Karpas-422 (cell line): ENCODE data around the gene CBX6. TPM values are rescaled to one million over a fixed set of nuclear protein-coding genes. Genes with fewer than 3 reads are reported as not detected.

Experiments
- DNase-seq: peaks from one replicate; pipeline ENCODE4 v3.0.0-alpha.2; 2015
- H2AFZ ChIP-seq: fragments of 200-600 bp; sonication (generic); 2 replicates; pipeline ENCODE4 v1.6.1; 2014; ENCODE audit warnings: antibody characterized with exemption, low read length, mixed read lengths
- H3K27ac ChIP-seq: fragments of 200-600 bp; sonication (generic); 2 replicates; pipeline ENCODE4 v1.5.1; 2014; ENCODE audit warnings: mild to moderate bottlenecking, low read length, moderate library complexity
- H3K27me3 ChIP-seq: fragments of 200-600 bp; sonication (generic); 2 replicates; pipeline ENCODE4 v1.6.1; 2014; ENCODE audit warnings: low read length, mixed read lengths
- H3K36me3 ChIP-seq: fragments of 200-600 bp; sonication (generic); 2 replicates; pipeline ENCODE4 v1.6.1; 2014; ENCODE audit warnings: low read length, mixed read lengths; ENCODE audit not compliant: insufficient read depth
- H3K4me1 ChIP-seq: fragments of 200-600 bp; sonication (generic); 2 replicates; pipeline ENCODE4 v1.6.1; 2014; ENCODE audit warnings: mild to moderate bottlenecking, low read length, mixed read lengths
- H3K4me2 ChIP-seq: fragments of 200-600 bp; sonication (generic); 2 replicates; pipeline ENCODE4 v1.6.1; 2014; ENCODE audit warnings: low read length, low read depth, mild to moderate bottlenecking; ENCODE audit not compliant: poor library complexity, severe bottlenecking
- H3K4me3 ChIP-seq: fragments of 200-600 bp; sonication (generic); 2 replicates; pipeline ENCODE4 v1.5.1; 2014; ENCODE audit warnings: mild to moderate bottlenecking, antibody characterized with exemption, low read length, mixed read lengths
- H3K79me2 ChIP-seq: fragments of 200-600 bp; sonication (generic); 2 replicates; pipeline ENCODE4 v1.6.1; 2014; ENCODE audit warnings: mild to moderate bottlenecking, low read length, mixed read lengths
- H3K9ac ChIP-seq: fragments of 200-600 bp; sonication (generic); 2 replicates; pipeline ENCODE4 v1.6.0; 2014; ENCODE audit warnings: low read length
- H3K9me2 ChIP-seq: fragments of 200-600 bp; sonication (generic), shearing (Covaris generic); replicated peaks from 2 replicates; pipeline ENCODE4 v1.6.0; 2014; ENCODE audit warnings: mild to moderate bottlenecking, low read length, moderate library complexity; ENCODE audit not compliant: insufficient read depth
- H3K9me3 ChIP-seq: fragments of 300-700, 200-600 bp; sonication (generic); 2 replicates; pipeline ENCODE4 v1.6.1; 2014; ENCODE audit warnings: low read length, mixed read lengths
- H4K20me1 ChIP-seq: fragments of 200-600 bp; sonication (generic); 2 replicates; pipeline ENCODE4 v1.6.1; 2014; ENCODE audit warnings: mild to moderate bottlenecking, antibody characterized with exemption, low read length, low read depth; ENCODE audit not compliant: insufficient read depth
- total RNA-seq: library from RNA; depleted of rRNA; stranded (reverse); fragments of >200 nt; shearing (Covaris generic); gene quantifications from 2 replicates; pipeline ENCODE4 v1.2.3, GENCODE V29; 2014; ENCODE audit warnings: low replicate concordance

Gene CBX6
- total RNA-seq, 1 experiment from 2014 or later: 30.5 TPM

DNA sequence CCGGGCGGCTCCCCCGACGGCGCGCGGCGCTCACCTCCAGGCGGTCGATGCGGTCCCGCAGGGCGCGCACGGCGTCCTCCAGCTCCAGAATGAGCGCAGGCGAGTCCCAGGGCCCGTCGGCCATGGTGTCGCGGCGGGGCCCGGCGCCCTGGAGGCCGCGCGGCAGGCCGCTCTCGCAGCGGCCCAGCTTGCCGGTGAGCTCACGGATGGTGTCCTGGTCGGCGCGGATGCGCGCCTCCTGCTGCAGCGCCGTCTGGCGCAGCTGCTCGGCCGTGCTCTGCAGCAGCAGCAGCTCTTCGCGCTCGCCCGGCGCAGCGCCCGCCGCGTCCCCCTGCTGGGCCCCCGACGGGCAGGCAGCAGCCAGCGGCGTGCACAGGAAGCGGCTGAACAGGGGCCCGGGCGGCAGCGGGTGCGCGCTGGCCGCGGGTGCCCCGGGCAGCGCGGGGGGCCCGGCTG, 28.8 kb downstream of the CBX6 start:
- Histone ChIP-seq H3K4me3 (no peak overlapping the region), H3K4me1 (no peaks in the 10 kb centered on the region), H3K27ac (no peak overlapping the region), H4K20me1 (no peaks in the 10 kb centered on the region), H3K4me2 (no peak overlapping the region), H3K9me2 (no peaks in the 10 kb centered on the region), H2AFZ (no peak overlapping the region), H3K27me3 (no peaks in the 10 kb centered on the region), H3K79me2 (no peaks in the 10 kb centered on the region), H3K9me3 (no peaks in the 10 kb centered on the region), H3K36me3 (no peaks in the 10 kb centered on the region), H3K9ac (no peak overlapping the region)
- no peak for DNase-seq

GRCh38 chr22:38842512-38843200, 29.4 kb downstream of the CBX6 start:
- Histone ChIP-seq H3K9me2 (no peaks in the 10 kb centered on the region), H3K36me3 (no peaks in the 10 kb centered on the region), H3K4me3 (no peak overlapping the region), H3K27me3 (no peaks in the 10 kb centered on the region), H3K27ac (no peak overlapping the region), H3K79me2 (no peaks in the 10 kb centered on the region), H2AFZ (no peak overlapping the region), H3K4me1 (no peaks in the 10 kb centered on the region), H4K20me1 (no peaks in the 10 kb centered on the region), H3K4me2 (no peak overlapping the region), H3K9me3 (no peaks in the 10 kb centered on the region), H3K9ac (no peak overlapping the region)
- DNase-seq: no peak

DNA sequence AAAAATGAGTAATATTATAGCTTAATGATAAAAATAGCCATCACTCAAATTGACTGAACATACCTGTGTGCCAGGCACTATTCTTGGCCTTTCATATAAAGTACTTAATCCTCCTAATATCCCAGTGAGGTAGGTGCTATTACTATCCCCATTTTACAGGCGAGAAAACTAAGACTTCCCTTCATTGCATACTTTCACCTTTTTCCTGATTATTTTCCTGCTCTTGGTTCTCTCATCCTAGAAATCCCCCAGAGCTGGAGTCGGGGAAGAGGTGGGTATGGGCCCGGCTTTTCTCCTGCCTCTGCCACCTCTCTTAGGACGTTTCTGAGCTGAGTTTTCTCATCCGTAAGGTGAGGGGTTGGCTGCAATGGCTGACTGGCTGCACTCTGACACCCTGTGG, 30.4 kb downstream of the CBX6 start:
- no peak for DNase-seq
- H3K9ac ChIP-seq: no peak overlapping the region
- no peak overlapping the region for H3K27ac ChIP-seq
- no peaks in the 10 kb centered on the region for H3K27me3 ChIP-seq
- H3K9me3 ChIP-seq: no peaks in the 10 kb centered on the region
- H3K79me2 ChIP-seq: no peaks in the 10 kb centered on the region
- no peaks in the 10 kb centered on the region for H3K36me3 ChIP-seq
- no peak overlapping the region for H2AFZ ChIP-seq
- H3K4me3 ChIP-seq: no peak overlapping the region
- H3K4me1 ChIP-seq: no peaks in the 10 kb centered on the region
- H3K4me2 ChIP-seq: no peak overlapping the region
- H4K20me1 ChIP-seq: no peaks in the 10 kb centered on the region
- H3K9me2 ChIP-seq: no peaks in the 10 kb centered on the region

DNA sequence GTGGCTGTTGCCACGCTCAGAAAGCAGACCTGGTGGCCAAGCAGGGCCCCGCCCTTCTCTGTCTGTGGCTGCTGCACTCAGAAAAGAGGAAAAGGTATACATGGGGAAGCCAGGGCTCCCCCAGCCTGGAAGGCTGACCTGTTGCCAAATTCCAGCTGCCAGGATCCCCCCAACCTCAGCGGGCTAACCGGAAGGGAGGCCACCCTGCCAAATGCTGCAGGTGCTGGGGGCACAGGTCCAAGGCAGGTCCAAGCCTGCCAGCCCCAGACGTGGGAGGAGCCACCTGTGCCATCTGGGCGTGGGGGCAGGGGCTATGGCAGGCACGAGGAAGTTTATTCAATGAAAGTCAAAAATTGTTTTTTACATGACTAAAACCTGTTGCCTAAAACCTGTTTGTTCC, 30.8 kb downstream of the CBX6 start:
- no peaks in the 10 kb centered on the region for H3K4me1 ChIP-seq
- H3K79me2 ChIP-seq: no peaks in the 10 kb centered on the region
- no peaks in the 10 kb centered on the region for H3K36me3 ChIP-seq
- no peak overlapping the region for H3K9ac ChIP-seq
- H4K20me1 ChIP-seq: no peaks in the 10 kb centered on the region
- no peak overlapping the region for H3K4me3 ChIP-seq
- no peaks in the 10 kb centered on the region for H3K9me3 ChIP-seq
- DNase-seq: no peak
- H3K27ac ChIP-seq: no peak overlapping the region
- no peak overlapping the region for H3K4me2 ChIP-seq
- H2AFZ ChIP-seq: no peak overlapping the region
- no peaks in the 10 kb centered on the region for H3K9me2 ChIP-seq
- no peaks in the 10 kb centered on the region for H3K27me3 ChIP-seq

DNA sequence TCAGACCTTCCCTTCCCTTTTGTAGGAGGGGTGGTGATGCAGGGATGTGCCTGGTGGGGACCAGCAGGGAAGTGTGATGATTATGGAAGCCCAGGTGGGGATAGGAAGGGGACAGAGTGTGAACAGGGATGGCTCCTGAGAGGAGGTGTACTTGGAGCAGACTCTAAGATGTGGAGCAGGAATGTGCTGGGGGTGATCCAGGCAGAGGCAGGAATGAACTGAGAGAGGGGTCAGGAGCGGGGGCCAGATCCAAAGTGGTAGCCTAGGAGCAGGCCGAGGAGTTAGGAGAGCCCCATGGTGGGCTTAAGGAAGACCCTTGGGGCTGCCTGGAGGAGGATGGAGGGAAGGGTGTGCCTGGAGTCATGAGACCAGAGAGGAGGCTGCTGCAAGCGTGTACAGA, 31.9 kb downstream of the CBX6 start:
- no peaks in the 10 kb centered on the region for H4K20me1 ChIP-seq
- no peaks in the 10 kb centered on the region for H3K36me3 ChIP-seq
- H3K4me3 ChIP-seq: no peak overlapping the region

DNA sequence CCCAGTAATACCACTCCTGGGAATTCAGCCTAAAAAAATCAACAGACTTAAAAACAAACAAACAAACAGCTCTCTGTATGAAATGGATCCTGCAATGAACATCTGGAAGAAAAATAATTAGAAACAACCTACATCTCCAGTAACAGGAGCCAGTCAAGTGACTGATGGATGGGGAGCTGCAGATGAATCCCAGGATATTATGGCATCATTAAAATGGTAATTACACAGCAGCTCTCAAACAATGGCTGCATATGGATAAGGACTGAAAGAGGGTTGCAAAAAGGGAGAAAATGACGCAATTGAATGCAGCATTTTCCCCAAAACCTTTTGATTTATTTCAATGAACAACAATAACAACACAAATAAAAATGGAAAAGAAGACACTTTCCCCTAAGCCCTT, 32.3 kb downstream of the CBX6 start:
- Histone ChIP-seq H3K27ac (no peak overlapping the region), H3K9me2 (no peaks in the 10 kb centered on the region), H3K79me2 (no peaks in the 10 kb centered on the region), H3K9me3 (no peaks in the 10 kb centered on the region), H3K36me3 (no peaks in the 10 kb centered on the region), H4K20me1 (no peaks in the 10 kb centered on the region), H3K4me2 (no peak overlapping the region), H2AFZ (no peak overlapping the region), H3K27me3 (no peaks in the 10 kb centered on the region), H3K4me3 (no peak overlapping the region), H3K4me1 (no peaks in the 10 kb centered on the region), H3K9ac (no peak overlapping the region)
- DNase-seq: no peak

More for the DNA sequence above, 31.9 kb downstream of the CBX6 start:
- H3K9me3 ChIP-seq: no peaks in the 10 kb centered on the region
- no peaks in the 10 kb centered on the region for H3K4me1 ChIP-seq
- H3K27ac ChIP-seq: no peak overlapping the region
- H3K27me3 ChIP-seq: no peaks in the 10 kb centered on the region
- no peaks in the 10 kb centered on the region for H3K9me2 ChIP-seq
- no peaks in the 10 kb centered on the region for H3K79me2 ChIP-seq
- DNase-seq: no peak
- H2AFZ ChIP-seq: no peak overlapping the region
- H3K4me2 ChIP-seq: no peak overlapping the region
- no peak overlapping the region for H3K9ac ChIP-seq

GRCh38 chr22:38837414-38837928, 34.5 kb downstream of the CBX6 start:
- no peaks in the 10 kb centered on the region for H4K20me1 ChIP-seq
- no peaks in the 10 kb centered on the region for H3K79me2 ChIP-seq
- H2AFZ ChIP-seq: no peak overlapping the region
- no peaks in the 10 kb centered on the region for H3K9me2 ChIP-seq
- no peaks in the 10 kb centered on the region for H3K36me3 ChIP-seq
- H3K4me2 ChIP-seq: no peak overlapping the region
- H3K27ac ChIP-seq: no peak overlapping the region
- H3K9ac ChIP-seq: no peak overlapping the region
- H3K4me1 ChIP-seq: no peaks in the 10 kb centered on the region
- no peaks in the 10 kb centered on the region for H3K27me3 ChIP-seq
- H3K9me3 ChIP-seq: no peaks in the 10 kb centered on the region
- H3K4me3 ChIP-seq: no peak overlapping the region
- no peak for DNase-seq

GRCh38 chr22:38835888-38836301, 36.1 kb downstream of the CBX6 start:
- H3K79me2 ChIP-seq: no peaks in the 10 kb centered on the region
- DNase-seq: no peak
- no peak overlapping the region for H3K4me2 ChIP-seq

More at GRCh38 chr22:38835888-38836301, 36.1 kb downstream of the CBX6 start:
- no peaks in the 10 kb centered on the region for H4K20me1 ChIP-seq
- no peaks in the 10 kb centered on the region for H3K9me2 ChIP-seq
- H3K9ac ChIP-seq: no peak overlapping the region
- no peak overlapping the region for H3K4me3 ChIP-seq
- H3K4me1 ChIP-seq: no peaks in the 10 kb centered on the region
- H3K36me3 ChIP-seq: no peaks in the 10 kb centered on the region
- H3K27me3 ChIP-seq: no peaks in the 10 kb centered on the region
- no peak overlapping the region for H2AFZ ChIP-seq
- H3K9me3 ChIP-seq: no peaks in the 10 kb centered on the region
- no peak overlapping the region for H3K27ac ChIP-seq
